Prostate gland (tissue), 2 donors: ENCODE measurements around the gene TCP11. TPM values are rescaled to one million over a fixed set of nuclear protein-coding genes. Genes with fewer than 3 reads are reported as not detected.

Experiments used
- DNase-seq: peaks from one replicate; pipeline ENCODE4 v3.0.0-alpha.2; 2019; ENCODE audit warnings: low spot score
- H3K27ac ChIP-seq, 2 donors: fragments of 200-600 bp; sonication (generic); 2 replicates each; pipeline ENCODE4 v1.5.1; 2017 to 2019
- H3K27me3 ChIP-seq: fragments of 200-600 bp; sonication (generic); replicated peaks from 2 replicates; pipeline ENCODE4 v1.5.1; 2019; ENCODE audit not compliant: insufficient read depth
- H3K36me3 ChIP-seq, 2 donors: fragments of 200-600 bp; sonication (generic); 1 replicate in 1 of 2; 2 replicates in 1 of 2; pipeline versions ENCODE4 v1.5.1 to v1.8.1; 2017 to 2019
- H3K4me1 ChIP-seq: fragments of 200-600 bp; sonication (generic); replicated peaks from 2 replicates; pipeline ENCODE4 v1.5.1; 2019
- H3K4me3 ChIP-seq, 2 donors: fragments of 200-600 bp; sonication (generic); 2 replicates each; pipeline ENCODE4 v1.5.1; 2017 to 2019
- H3K9me3 ChIP-seq: fragments of 200-600 bp; sonication (generic); 2 replicates; pipeline ENCODE4 v1.5.1; 2017
- CTCF ChIP-seq, 4 experiments: fragments of 200-600 bp in 2 of 4; fragments of 450-650 bp in 2 of 4; sonication (generic) in 2 of 4; IDR thresholded peaks; 1 replicate in 3 of 4; 2 replicates in 1 of 4; pipeline ENCODE4 v1.5.1; 2016 to 2019; ENCODE audit warnings: antibody characterized with exemption in 4 of 4, mild to moderate bottlenecking in 2 of 4, moderate library complexity in 2 of 4
- POLR2A ChIP-seq: fragments of 450-650 bp; IDR thresholded peaks from one replicate; pipeline ENCODE4 v1.6.1; 2016; ENCODE audit warnings: antibody characterized with exemption, mild to moderate bottlenecking
- POLR2AphosphoS5 ChIP-seq: sonication (generic); formaldehyde crosslinking; IDR thresholded peaks from one replicate; pipeline ENCODE4 v1.6.1; 2017; ENCODE audit warnings: antibody characterized with exemption
- WGBS: methylation state at CpG from one replicate; pipeline ENCODE4 v1.1.5; 2018; 5-methylcytosine and 5-hydroxymethylcytosine counted together
- intact Hi-C: fragments of 100-400 bp; cut with DNase I; formaldehyde crosslinking; loops from one replicate; pipeline ENCODE4 v1.14.2; 2022
- total RNA-seq, 2 donors: library from RNA; depleted of rRNA; stranded (reverse); fragments of >200 nt; gene quantifications; one replicate each; pipeline ENCODE4 v1.1.0, GENCODE V29; 2016

Gene TCP11
- total RNA-seq, 2 donors from 2014 or later, result 0.87 to 33.3 TPM

GRCh38 chr6:35086636-35087360 lies 54.3 kb downstream of the TCP11 start:
- Histone ChIP-seq H3K4me1 (no peaks in the 10 kb centered on the region), H3K4me3 (no peak overlapping the region), H3K27me3 (no peaks in the 10 kb centered on the region), H3K36me3 (peaks cover 4% of the 10 kb centered on the region in 2 donors), H3K27ac (no peak overlapping the region), H3K9me3 (no peaks in the 10 kb centered on the region)
- TF ChIP-seq CTCF (IDR thresholded peaks at IDR 0.05), result no peak
- TF ChIP-seq POLR2A, result no peak
- no peak for TF ChIP-seq POLR2AphosphoS5
- 91% methylated on average over 8 of the region's 12 CpGs for WGBS
- intact Hi-C loops, result no loop called here
- DNase-seq, result no peak

- Histone ChIP-seq H3K4me3 (no peak overlapping the region), H3K27ac (no peak overlapping the region), H3K27me3 (no peaks in the 10 kb centered on the region), H3K9me3 (no peaks in the 10 kb centered on the region), H3K36me3 (peaks cover 4% of the 10 kb centered on the region in 2 donors), H3K4me1 (no peaks in the 10 kb centered on the region)
- no peak for DNase-seq
- WGBS, result 91% methylated on average over 10 of the region's 10 CpGs
- intact Hi-C loops, result no loop called here
- no peak for TF ChIP-seq POLR2A
- no peak for TF ChIP-seq POLR2AphosphoS5
- no peak for TF ChIP-seq CTCF (IDR thresholded peaks at IDR 0.05)
These were observed 54.9 kb downstream of the TCP11 start for GRCh38 chr6:35086282-35086632.

GRCh38 chr6:35085359-35086281 lies 55.5 kb downstream of the TCP11 start:
- no peaks in the 10 kb centered on the region for H3K4me1 ChIP-seq
- WGBS, result 92% methylated on average over 30 of the region's 30 CpGs
- no peak for TF ChIP-seq POLR2A
- H3K36me3 ChIP-seq, result peaks cover 4 to 5% of the 10 kb centered on the region in 2 donors
- H3K4me3 ChIP-seq, result no peak overlapping the region
- no peak for DNase-seq
- no peaks in the 10 kb centered on the region for H3K9me3 ChIP-seq
- H3K27ac ChIP-seq, result no peak overlapping the region
- H3K27me3 ChIP-seq, result no peaks in the 10 kb centered on the region
- intact Hi-C loops, result no loop called here

GRCh38 chr6:35084511-35085203 lies 56.5 kb downstream of the TCP11 start:
- Histone ChIP-seq H3K4me3 (no peak overlapping the region), H3K27ac (no peak overlapping the region), H3K36me3 (peaks cover 7 to 12% of the 10 kb centered on the region in 2 donors), H3K9me3 (no peaks in the 10 kb centered on the region), H3K27me3 (no peaks in the 10 kb centered on the region), H3K4me1 (no peaks in the 10 kb centered on the region)
- intact Hi-C loops, result no loop called here
- TF ChIP-seq POLR2A, result no peak
- no peak for TF ChIP-seq POLR2AphosphoS5
- DNase-seq, result no peak
- WGBS, result 97% methylated on average over 12 of the region's 12 CpGs

- DNase-seq, result no peak
- Histone ChIP-seq H3K27ac (no peak overlapping the region), H3K36me3 (peaks cover 7 to 12% of the 10 kb centered on the region in 2 donors), H3K4me3 (no peak overlapping the region), H3K4me1 (no peaks in the 10 kb centered on the region), H3K9me3 (no peaks in the 10 kb centered on the region), H3K27me3 (no peaks in the 10 kb centered on the region)
- TF ChIP-seq POLR2A (no peak), CTCF (IDR thresholded peaks at IDR 0.05) (no peak), POLR2AphosphoS5 (no peak)
- intact Hi-C loops, result no loop called here
- WGBS, result 73% methylated on average over 14 of the region's 14 CpGs
These were observed 57.1 kb downstream of the TCP11 start for GRCh38 chr6:35084041-35084491.
